ENCODE data around the gene EHMT1. TPM values are rescaled to one million over a fixed set of nuclear protein-coding genes. Genes with fewer than 3 reads are reported as not detected.

Gene EHMT1
- total and polyA plus RNA-seq, 9 of the 15 experiments (the other 6 are each of a cell fraction or from before 2014, with no cell fraction given): 2.2 to 76.0 (median 36.4) TPM

DNA sequence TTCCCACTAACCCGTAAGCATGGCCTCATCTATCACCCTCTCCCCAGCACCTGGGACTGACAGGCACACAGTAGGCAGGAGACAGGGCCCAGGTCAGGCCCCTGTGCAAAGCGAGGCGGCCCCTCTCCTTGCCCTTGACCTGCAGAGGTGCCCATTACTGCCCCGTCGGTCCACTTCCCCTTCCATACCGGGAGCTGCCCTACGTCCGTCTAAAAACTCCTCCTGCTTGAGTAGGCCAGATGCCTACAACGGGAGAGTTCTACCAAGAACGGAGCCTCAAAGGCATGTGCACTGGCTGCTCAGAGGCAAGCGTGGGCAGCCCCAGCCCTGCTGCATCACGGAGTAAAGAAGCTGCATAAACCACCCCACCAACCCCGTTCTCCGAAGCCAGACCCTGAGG is 35.5 kb upstream of the EHMT1 start (continued):
- TF ChIP-seq, protein P1, sequence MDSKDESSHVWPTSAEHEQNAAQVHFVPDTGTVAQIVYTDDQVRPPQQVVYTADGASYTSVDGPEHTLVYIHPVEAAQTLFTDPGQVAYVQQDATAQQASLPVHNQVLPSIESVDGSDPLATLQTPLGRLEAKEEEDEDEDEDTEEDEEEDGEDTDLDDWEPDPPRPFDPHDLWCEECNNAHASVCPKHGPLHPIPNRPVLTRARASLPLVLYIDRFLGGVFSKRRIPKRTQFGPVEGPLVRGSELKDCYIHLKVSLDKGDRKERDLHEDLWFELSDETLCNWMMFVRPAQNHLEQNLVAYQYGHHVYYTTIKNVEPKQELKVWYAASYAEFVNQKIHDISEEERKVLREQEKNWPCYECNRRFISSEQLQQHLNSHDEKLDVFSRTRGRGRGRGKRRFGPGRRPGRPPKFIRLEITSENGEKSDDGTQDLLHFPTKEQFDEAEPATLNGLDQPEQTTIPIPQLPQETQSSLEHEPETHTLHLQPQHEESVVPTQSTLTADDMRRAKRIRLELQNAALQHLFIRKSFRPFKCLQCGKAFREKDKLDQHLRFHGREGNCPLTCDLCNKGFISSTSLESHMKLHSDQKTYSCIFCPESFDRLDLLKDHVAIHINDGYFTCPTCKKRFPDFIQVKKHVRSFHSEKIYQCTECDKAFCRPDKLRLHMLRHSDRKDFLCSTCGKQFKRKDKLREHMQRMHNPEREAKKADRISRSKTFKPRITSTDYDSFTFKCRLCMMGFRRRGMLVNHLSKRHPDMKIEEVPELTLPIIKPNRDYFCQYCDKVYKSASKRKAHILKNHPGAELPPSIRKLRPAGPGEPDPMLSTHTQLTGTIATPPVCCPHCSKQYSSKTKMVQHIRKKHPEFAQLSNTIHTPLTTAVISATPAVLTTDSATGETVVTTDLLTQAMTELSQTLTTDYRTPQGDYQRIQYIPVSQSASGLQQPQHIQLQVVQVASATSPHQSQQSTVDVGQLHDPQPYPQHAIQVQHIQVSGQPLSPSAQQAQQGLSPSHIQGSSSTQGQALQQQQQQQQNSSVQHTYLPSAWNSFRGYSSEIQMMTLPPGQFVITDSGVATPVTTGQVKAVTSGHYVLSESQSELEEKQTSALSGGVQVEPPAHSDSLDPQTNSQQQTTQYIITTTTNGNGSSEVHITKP (IDR thresholded peaks at IDR 0.05; ENCODE audit: partially characterized antibody): no peak
- TF ChIP-seq ZNF23 (CRISPR knock-in tag; IDR thresholded peaks at IDR 0.05): no peak

DNA sequence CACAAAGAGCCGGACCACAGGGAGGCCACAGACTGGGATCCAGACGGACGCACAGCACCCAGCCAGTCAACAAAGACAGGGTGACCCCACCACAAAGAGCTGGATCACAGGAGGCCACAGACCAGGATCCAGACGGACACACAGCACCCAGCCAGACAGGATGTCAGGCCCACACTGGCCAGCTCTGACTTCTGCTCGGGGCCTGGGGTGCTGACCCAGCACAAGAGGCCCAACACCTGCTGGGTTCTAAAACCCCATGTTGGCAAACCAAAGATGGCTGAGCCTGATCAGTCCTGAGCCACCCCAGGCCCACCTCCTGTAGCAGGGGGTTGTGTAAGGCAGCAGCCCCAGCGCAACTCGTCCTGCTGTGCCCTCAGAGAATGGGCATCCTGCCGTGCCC is 34.8 kb upstream of the EHMT1 start:
- DNase-seq (ENCODE audit: extremely low read depth in 1 of 4, low spot score in 3 of 4): no peak

More for the DNA sequence above, 34.8 kb upstream of the EHMT1 start:
- intact Hi-C loops (cut with micrococcal nuclease) (loop anchor here (10.0 kb wide), 1 partner anchor 91 kb away; no protein-coding TSS in a partner anchor), in situ Hi-C loops (cut with MboI) (no loop called here)
- H3K79me2 ChIP-seq (ENCODE audit: control insufficient read depth, insufficient read depth, low read length): peaks cover 17% of the 10 kb centered on the region
- WGBS (ENCODE audit: insufficient coverage, low coverage, missing lambda C conversion rate): 90% methylated on average over 8 of the region's 8 CpGs
- H4K20me1 ChIP-seq (replicated peaks; ENCODE audit: control insufficient read depth, insufficient read depth, low read length): peaks cover 13% of the 10 kb centered on the region; the same call in 1 of the 2 replicates
- H3K27me3 ChIP-seq (ENCODE audit: control insufficient read depth in 2 of 2, insufficient read depth in 2 of 2, low read length in 2 of 2): no peaks in the 10 kb centered on the region
- no peak overlapping the region for H2AFZ ChIP-seq (ENCODE audit: low read depth, low read length)
- peaks cover 11 to 65% of the 10 kb centered on the region in 2 experiments; a peak in 4 of 5 replicates for H3K4me1 ChIP-seq (replicated peaks in 1 of 2; ENCODE audit: control insufficient read depth in 2 of 2, insufficient read depth in 2 of 2, low read length in 2 of 2)
- no peak overlapping the region for H3K4me2 ChIP-seq (ENCODE audit: insufficient read depth, low read length)
- no peaks in the 10 kb centered on the region for H3K9me3 ChIP-seq (replicated peaks; ENCODE audit: control insufficient read depth, insufficient read depth, low read depth, low read length)
- CTCF ChIA-PET (ENCODE audit: low intra/inter-chr PET ratio): no interaction called here
- peak overlapping the region in 1 of 2 experiments; percentile 83; a peak in 2 of 4 replicates for H3K9ac ChIP-seq (ENCODE audit: insufficient read depth in 1 of 2, low read depth in 2 of 2, low read length in 2 of 2)
- POLR2A ChIA-PET: interaction anchor here (0.5 to 0.7 kb wide), 3 partner anchors 355 to 805 kb away, joined by 3 to 4 read pairs (median 3); no protein-coding TSS in a partner anchor
- H3K4me3 ChIP-seq: no peak overlapping the region
- ATAC-seq (no peak), FAIRE-seq (no peak)
- H3K9me1 ChIP-seq (ENCODE audit: control insufficient read depth, insufficient read depth, low read length): peaks cover 8% of the 10 kb centered on the region
- peaks cover 89% of the 10 kb centered on the region; the same call in 2 of the 3 replicates for H3K36me3 ChIP-seq (ENCODE audit: control insufficient read depth, insufficient read depth, low read length)
- no TSS peak for BruUV-seq (replicated peaks)
- H3K27ac ChIP-seq (ENCODE audit: extremely low read depth, low read depth, low read length): no peak overlapping the region
- TF ChIP-seq RBFOX2 (IDR thresholded peaks at IDR 0.05; ENCODE audit: low read depth, low read length): peak; percentile 55
- no peak for TF ChIP-seq HDAC6 (IDR thresholded peaks at IDR 0.05; ENCODE audit: low read depth, low read length)
- TF ChIP-seq POLR2G (IDR thresholded peaks at IDR 0.05; ENCODE audit: low read depth, low read length): peak; percentile 49; the same call in 1 of the 2 replicates
